WTC11 (cell line): ENCODE data around the gene ITGA5. TPM values are rescaled to one million over a fixed set of nuclear protein-coding genes. Genes with fewer than 3 reads are reported as not detected.

ENCODE experiments used
- ATAC-seq: fragments of 200-7000 bp; cut with Tn5 transposase; 2 replicates; pipeline ENCODE4 v1.10.0; 2021; ENCODE audit warnings: mild to moderate bottlenecking, moderate library complexity
- CTCF ChIA-PET: fragments of 300-600 bp; sonication (Branson Sonifier 250); formaldehyde crosslinking; loops from one replicate; lab custom pipeline; 2021; ENCODE audit warnings: antibody characterized with exemption; lab: Charles Lee
- POLR2A ChIA-PET: fragments of 350-600 bp; sonication (Branson Sonifier 250); formaldehyde crosslinking; loops from one replicate; lab custom pipeline; 2021; ENCODE audit warnings: antibody characterized with exemption; lab: Charles Lee
- DNase-seq: peaks from one replicate; pipeline ENCODE4 v3.0.0; 2021; ENCODE audit warnings: low spot score
- H3K27ac Mint-ChIP-seq: 2 replicates; pipeline ENCODE4 v1.8.0; 2021; ENCODE audit warnings: mixed read lengths
- H3K27me3 Mint-ChIP-seq: 2 replicates; pipeline ENCODE4 v1.8.0; 2021; ENCODE audit warnings: low read depth, mild to moderate bottlenecking, moderate library complexity, mixed read lengths
- H3K36me3 Mint-ChIP-seq: 2 replicates; pipeline ENCODE4 v1.8.0; 2021; ENCODE audit warnings: mixed read lengths
- H3K4me1 Mint-ChIP-seq: 2 replicates; pipeline ENCODE4 v1.8.0; 2022; ENCODE audit warnings: mixed read lengths
- H3K4me3 Mint-ChIP-seq: 2 replicates; pipeline ENCODE4 v1.8.0; 2021; ENCODE audit warnings: mild to moderate bottlenecking, moderate library complexity, mixed read lengths
- H3K9me3 Mint-ChIP-seq: 2 replicates; pipeline ENCODE4 v1.8.0; 2021; ENCODE audit warnings: mixed read lengths
- ELF4 ChIP-seq: sonication (generic); formaldehyde crosslinking; IDR thresholded peaks from 2 replicates; pipeline ENCODE4 v1.8.1; 2022; ENCODE audit warnings: low read depth, mild to moderate bottlenecking, moderate library complexity, missing genetic modification reagents
- FOXJ3 ChIP-seq: sonication (generic); formaldehyde crosslinking; IDR thresholded peaks from 2 replicates; pipeline ENCODE4 v1.9.0; 2021; ENCODE audit warnings: missing genetic modification reagents, mild to moderate bottlenecking, borderline replicate concordance
- JUN ChIP-seq: sonication (generic); formaldehyde crosslinking; IDR thresholded peaks from 2 replicates; pipeline ENCODE4 v1.8.0; 2023; ENCODE audit warnings: mild to moderate bottlenecking, missing genetic modification reagents
- KAT7 ChIP-seq: sonication (generic); formaldehyde crosslinking; IDR thresholded peaks from 2 replicates; pipeline ENCODE4 v1.8.1; 2023; ENCODE audit warnings: missing genetic modification reagents, mild to moderate bottlenecking, borderline replicate concordance
- MYBL2 ChIP-seq: sonication (generic); formaldehyde crosslinking; IDR thresholded peaks from 2 replicates; pipeline ENCODE4 v1.8.1; 2023; ENCODE audit warnings: mild to moderate bottlenecking, moderate library complexity, missing genetic modification reagents
- NFATC4 ChIP-seq: fragments of 250-450 bp; sonication (Bioruptor Pico); IDR thresholded peaks from 2 replicates; pipeline ENCODE4 v1.9.0; 2021; ENCODE audit warnings: mild to moderate bottlenecking
- NFYB ChIP-seq: sonication (generic); formaldehyde crosslinking; conservative IDR thresholded peaks from 2 replicates; pipeline ENCODE4 v1.8.0; 2022; ENCODE audit warnings: low read depth, missing genetic modification reagents
- NR2C2 ChIP-seq: sonication (generic); formaldehyde crosslinking; IDR thresholded peaks from 2 replicates; pipeline ENCODE4 v1.8.0; 2022; ENCODE audit warnings: mild to moderate bottlenecking, missing genetic modification reagents
- SMAD3 ChIP-seq: sonication (generic); formaldehyde crosslinking; IDR thresholded peaks from 2 replicates; pipeline ENCODE4 v1.8.0; 2022; ENCODE audit warnings: missing genetic modification reagents, mild to moderate bottlenecking, borderline replicate concordance
- SP1 ChIP-seq: sonication (generic); formaldehyde crosslinking; conservative IDR thresholded peaks from 2 replicates; pipeline ENCODE4 v1.8.1; 2022; ENCODE audit warnings: missing genetic modification reagents
- TEAD4 ChIP-seq: sonication (generic); formaldehyde crosslinking; IDR thresholded peaks from 2 replicates; pipeline ENCODE4 v1.8.0; 2022; ENCODE audit warnings: mild to moderate bottlenecking, missing genetic modification reagents
- ZNF263 ChIP-seq: sonication (generic); formaldehyde crosslinking; IDR thresholded peaks from 2 replicates; pipeline ENCODE4 v1.8.1; 2022; ENCODE audit warnings: low read depth, mild to moderate bottlenecking, moderate library complexity, missing genetic modification reagents
- ZNF317 ChIP-seq: sonication (generic); formaldehyde crosslinking; IDR thresholded peaks from 2 replicates; pipeline ENCODE4 v1.8.1; 2023; ENCODE audit warnings: low read depth, mild to moderate bottlenecking, moderate library complexity, missing genetic modification reagents, borderline replicate concordance
- ZNF423 ChIP-seq: fragments of 250-450 bp; sonication (Bioruptor Pico); IDR thresholded peaks from 2 replicates; pipeline ENCODE4 v2.1.2; 2022; ENCODE audit warnings: mild to moderate bottlenecking, moderate library complexity
- total RNA-seq: library from RNA; stranded (reverse); gene quantifications from 3 replicates; pipeline ENCODE4 v1.2.3, GENCODE V29; 2021
- TF ChIP-seq, protein P1 (sequence below): sonication (generic); formaldehyde crosslinking; IDR thresholded peaks from 2 replicates; pipeline ENCODE4 v1.8.0; 2022; ENCODE audit warnings: missing genetic modification reagents
- TF ChIP-seq, protein P2 (sequence below): sonication (generic); formaldehyde crosslinking; IDR thresholded peaks from 2 replicates; pipeline ENCODE4 v1.8.0; 2022; ENCODE audit warnings: mild to moderate bottlenecking, missing genetic modification reagents
- TF ChIP-seq, protein P3 (sequence below): sonication (generic); formaldehyde crosslinking; IDR thresholded peaks from 2 replicates; pipeline ENCODE4 v1.8.1; 2023; ENCODE audit warnings: mild to moderate bottlenecking, missing genetic modification reagents, moderate library complexity
- TF ChIP-seq, protein P4 (sequence below): sonication (generic); formaldehyde crosslinking; IDR thresholded peaks from 2 replicates; pipeline ENCODE4 v1.8.1; 2023; ENCODE audit warnings: mild to moderate bottlenecking, missing genetic modification reagents
- TF ChIP-seq, protein P5 (sequence below): fragments of 250-450 bp; sonication (Bioruptor Pico); conservative IDR thresholded peaks from 2 replicates; pipeline ENCODE4 v1.9.0; 2021; ENCODE audit warnings: mild to moderate bottlenecking
- TF ChIP-seq, protein P6 (sequence below): sonication (generic); formaldehyde crosslinking; IDR thresholded peaks from 2 replicates; pipeline ENCODE4 v1.8.0; 2022; ENCODE audit warnings: mild to moderate bottlenecking, missing genetic modification reagents

Gene ITGA5
- total RNA-seq, 1 experiment from 2014 or later, result 21.9 TPM

DNA sequence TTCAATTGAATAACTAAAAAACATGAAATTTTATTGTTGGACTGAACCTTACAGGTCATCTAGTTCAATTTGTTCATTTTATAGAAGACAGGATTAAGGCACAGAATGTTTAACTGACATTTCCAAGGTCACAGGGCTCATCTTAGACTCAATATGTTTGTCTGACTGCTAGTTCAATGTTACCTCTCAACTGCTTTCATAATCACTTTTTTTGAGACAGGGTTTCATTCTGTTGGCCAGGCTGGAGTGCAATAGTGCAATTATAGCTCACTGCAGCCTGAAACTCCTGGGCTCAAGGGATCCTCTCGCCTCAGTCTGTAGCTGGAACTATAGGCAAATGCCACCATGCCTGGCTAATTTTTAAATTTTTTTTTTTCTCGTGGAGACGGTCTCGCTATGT, 24.4 kb upstream of the ITGA5 start:
- Mint-ChIP-seq H3K27ac (no peak overlapping the region), H3K4me1 (peaks cover 7% of the 10 kb centered on the region), H3K4me3 (no peak overlapping the region), H3K27me3 (peaks cover 99% of the 10 kb centered on the region), H3K36me3 (no peaks in the 10 kb centered on the region), H3K9me3 (no peaks in the 10 kb centered on the region)
- ChIA-PET POLR2A (interaction anchor here (0.6 kb wide), 1 partner anchor 12 kb away, joined by 3 read pairs; no protein-coding TSS in a partner anchor), CTCF (interaction anchor here (0.7 to 14.2 kb wide), 6 partner anchors 9 to 215 kb away, joined by 3 to 361 read pairs (median 3); no protein-coding TSS in a partner anchor)
- no peak for ATAC-seq
- TF ChIP-seq MYBL2 (CRISPR knock-in tag) (no peak), NFATC4 (CRISPR knock-in tag) (no peak), NFYB (CRISPR knock-in tag) (no peak), ELF4 (CRISPR knock-in tag) (no peak), SMAD3 (CRISPR knock-in tag) (no peak), NR2C2 (CRISPR knock-in tag) (no peak)
- TF ChIP-seq, protein P1, sequence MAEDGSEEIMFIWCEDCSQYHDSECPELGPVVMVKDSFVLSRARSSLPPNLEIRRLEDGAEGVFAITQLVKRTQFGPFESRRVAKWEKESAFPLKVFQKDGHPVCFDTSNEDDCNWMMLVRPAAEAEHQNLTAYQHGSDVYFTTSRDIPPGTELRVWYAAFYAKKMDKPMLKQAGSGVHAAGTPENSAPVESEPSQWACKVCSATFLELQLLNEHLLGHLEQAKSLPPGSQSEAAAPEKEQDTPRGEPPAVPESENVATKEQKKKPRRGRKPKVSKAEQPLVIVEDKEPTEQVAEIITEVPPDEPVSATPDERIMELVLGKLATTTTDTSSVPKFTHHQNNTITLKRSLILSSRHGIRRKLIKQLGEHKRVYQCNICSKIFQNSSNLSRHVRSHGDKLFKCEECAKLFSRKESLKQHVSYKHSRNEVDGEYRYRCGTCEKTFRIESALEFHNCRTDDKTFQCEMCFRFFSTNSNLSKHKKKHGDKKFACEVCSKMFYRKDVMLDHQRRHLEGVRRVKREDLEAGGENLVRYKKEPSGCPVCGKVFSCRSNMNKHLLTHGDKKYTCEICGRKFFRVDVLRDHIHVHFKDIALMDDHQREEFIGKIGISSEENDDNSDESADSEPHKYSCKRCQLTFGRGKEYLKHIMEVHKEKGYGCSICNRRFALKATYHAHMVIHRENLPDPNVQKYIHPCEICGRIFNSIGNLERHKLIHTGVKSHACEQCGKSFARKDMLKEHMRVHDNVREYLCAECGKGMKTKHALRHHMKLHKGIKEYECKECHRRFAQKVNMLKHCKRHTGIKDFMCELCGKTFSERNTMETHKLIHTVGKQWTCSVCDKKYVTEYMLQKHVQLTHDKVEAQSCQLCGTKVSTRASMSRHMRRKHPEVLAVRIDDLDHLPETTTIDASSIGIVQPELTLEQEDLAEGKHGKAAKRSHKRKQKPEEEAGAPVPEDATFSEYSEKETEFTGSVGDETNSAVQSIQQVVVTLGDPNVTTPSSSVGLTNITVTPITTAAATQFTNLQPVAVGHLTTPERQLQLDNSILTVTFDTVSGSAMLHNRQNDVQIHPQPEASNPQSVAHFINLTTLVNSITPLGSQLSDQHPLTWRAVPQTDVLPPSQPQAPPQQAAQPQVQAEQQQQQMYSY (CRISPR knock-in tag), result no peak
- DNase-seq, result no peak

DNA sequence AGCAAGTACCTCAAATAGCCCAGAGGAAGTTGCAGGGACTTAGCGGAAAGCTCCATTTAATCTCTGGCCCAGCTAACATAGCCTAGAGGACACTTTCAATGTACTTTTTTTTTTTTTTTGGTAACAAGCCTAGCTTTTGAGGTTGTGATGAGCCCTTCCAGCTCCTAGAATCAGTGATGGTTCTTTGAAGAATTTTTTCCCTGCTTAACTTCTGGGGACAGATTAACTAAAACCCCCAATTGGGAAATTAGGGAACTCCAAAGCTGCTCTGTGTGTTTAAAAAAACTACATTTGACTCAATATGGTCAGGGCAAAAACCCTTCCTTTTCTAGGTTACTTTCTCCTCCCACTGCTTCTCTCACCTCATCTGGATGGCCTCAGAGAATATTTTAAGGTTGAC, 23.9 kb upstream of the ITGA5 start:
- Mint-ChIP-seq H3K9me3 (no peaks in the 10 kb centered on the region), H3K36me3 (no peaks in the 10 kb centered on the region), H3K4me1 (peaks cover 7% of the 10 kb centered on the region), H3K27ac (no peak overlapping the region), H3K27me3 (peaks cover 99% of the 10 kb centered on the region), H3K4me3 (no peak overlapping the region)
- TF ChIP-seq FOXJ3 (CRISPR knock-in tag) (no peak), TEAD4 (CRISPR knock-in tag) (no peak), ZNF317 (CRISPR knock-in tag) (no peak), KAT7 (CRISPR knock-in tag) (no peak), SP1 (CRISPR knock-in tag) (no peak), ZNF423 (CRISPR knock-in tag) (no peak), NR2C2 (CRISPR knock-in tag) (no peak)
- TF ChIP-seq, protein P2, sequence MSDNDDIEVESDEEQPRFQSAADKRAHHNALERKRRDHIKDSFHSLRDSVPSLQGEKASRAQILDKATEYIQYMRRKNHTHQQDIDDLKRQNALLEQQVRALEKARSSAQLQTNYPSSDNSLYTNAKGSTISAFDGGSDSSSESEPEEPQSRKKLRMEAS (CRISPR knock-in tag), result no peak
- TF ChIP-seq, protein P3, sequence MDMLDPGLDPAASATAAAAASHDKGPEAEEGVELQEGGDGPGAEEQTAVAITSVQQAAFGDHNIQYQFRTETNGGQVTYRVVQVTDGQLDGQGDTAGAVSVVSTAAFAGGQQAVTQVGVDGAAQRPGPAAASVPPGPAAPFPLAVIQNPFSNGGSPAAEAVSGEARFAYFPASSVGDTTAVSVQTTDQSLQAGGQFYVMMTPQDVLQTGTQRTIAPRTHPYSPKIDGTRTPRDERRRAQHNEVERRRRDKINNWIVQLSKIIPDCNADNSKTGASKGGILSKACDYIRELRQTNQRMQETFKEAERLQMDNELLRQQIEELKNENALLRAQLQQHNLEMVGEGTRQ (CRISPR knock-in tag), result no peak
- TF ChIP-seq, protein P4, sequence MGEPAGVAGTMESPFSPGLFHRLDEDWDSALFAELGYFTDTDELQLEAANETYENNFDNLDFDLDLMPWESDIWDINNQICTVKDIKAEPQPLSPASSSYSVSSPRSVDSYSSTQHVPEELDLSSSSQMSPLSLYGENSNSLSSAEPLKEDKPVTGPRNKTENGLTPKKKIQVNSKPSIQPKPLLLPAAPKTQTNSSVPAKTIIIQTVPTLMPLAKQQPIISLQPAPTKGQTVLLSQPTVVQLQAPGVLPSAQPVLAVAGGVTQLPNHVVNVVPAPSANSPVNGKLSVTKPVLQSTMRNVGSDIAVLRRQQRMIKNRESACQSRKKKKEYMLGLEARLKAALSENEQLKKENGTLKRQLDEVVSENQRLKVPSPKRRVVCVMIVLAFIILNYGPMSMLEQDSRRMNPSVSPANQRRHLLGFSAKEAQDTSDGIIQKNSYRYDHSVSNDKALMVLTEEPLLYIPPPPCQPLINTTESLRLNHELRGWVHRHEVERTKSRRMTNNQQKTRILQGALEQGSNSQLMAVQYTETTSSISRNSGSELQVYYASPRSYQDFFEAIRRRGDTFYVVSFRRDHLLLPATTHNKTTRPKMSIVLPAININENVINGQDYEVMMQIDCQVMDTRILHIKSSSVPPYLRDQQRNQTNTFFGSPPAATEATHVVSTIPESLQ, result no peak
- ChIA-PET CTCF (interaction anchor here (0.7 to 14.2 kb wide), 8 partner anchors 9 to 242 kb away, joined by 3 to 361 read pairs (median 3); no protein-coding TSS in a partner anchor), POLR2A (no interaction called here)
- no peak for ATAC-seq
- no peak for DNase-seq

DNA sequence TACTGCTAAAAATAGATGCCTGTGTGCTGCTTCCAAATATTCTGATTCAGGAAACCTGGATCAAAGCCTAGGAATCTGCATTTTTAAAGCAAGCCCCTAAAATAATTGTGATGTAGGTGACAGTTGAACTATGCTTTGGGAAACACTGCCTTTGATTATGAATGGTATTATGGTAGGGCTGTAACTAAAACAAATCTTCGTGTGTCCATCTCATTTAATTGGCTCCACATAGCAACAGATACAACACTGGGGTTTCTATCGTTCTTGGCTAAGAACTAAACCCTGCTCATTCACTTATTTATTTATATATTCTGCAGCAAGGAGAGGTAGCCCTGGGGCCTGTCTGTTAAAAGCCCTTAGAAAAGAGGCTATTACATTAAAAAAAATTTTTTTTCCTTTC, 23.0 kb upstream of the ITGA5 start:
- no peak overlapping the region for H3K4me3 Mint-ChIP-seq
- POLR2A ChIA-PET, result no interaction called here
- DNase-seq, result no peak
- peaks cover 99% of the 10 kb centered on the region for H3K27me3 Mint-ChIP-seq
- CTCF ChIA-PET, result interaction anchor here (1.4 to 14.2 kb wide), 3 partner anchors 41 to 85 kb away, joined by 3 to 361 read pairs (median 6); no protein-coding TSS in a partner anchor
- H3K4me1 Mint-ChIP-seq, result peaks cover 7% of the 10 kb centered on the region
- no peaks in the 10 kb centered on the region for H3K9me3 Mint-ChIP-seq
- ATAC-seq, result no peak
- no peaks in the 10 kb centered on the region for H3K36me3 Mint-ChIP-seq
- no peak overlapping the region for H3K27ac Mint-ChIP-seq
- TF ChIP-seq JUN (CRISPR knock-in tag) (no peak), ZNF317 (CRISPR knock-in tag) (no peak), ZNF263 (CRISPR knock-in tag) (no peak)
- TF ChIP-seq, protein P5, sequence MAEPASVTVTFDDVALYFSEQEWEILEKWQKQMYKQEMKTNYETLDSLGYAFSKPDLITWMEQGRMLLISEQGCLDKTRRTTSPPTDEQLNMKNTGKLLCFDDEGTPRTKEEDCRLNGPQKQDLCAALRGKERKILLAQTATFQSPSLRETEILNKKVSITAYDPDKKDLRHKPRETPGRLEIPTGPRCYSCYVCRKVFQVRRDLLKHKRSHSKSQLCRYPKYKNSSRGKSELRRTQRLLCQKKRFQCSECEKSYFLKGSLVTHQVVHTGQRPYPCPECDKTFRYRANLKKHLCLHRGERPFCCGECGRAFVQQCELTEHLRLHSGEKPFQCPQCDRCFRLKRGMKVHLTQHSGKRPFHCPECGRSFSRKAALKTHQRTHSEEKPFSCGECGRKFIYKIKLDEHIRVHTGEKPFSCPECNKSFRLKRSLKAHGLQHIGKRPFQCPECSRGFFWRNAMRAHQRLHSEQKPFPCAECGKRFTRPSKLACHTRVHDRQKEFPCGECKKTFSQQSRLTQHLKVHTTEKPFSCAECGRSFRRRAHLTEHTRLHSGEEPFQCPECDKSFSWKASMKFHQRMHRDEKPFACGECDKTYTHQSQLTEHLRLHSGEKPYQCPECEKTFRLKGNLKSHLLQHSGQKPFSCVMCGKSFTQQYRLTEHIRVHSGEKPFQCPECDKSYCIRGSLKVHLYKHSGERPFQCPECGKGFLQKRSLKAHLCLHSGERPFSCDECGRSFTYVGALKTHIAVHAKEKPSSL (CRISPR knock-in tag), result no peak
- TF ChIP-seq, protein P3 (CRISPR knock-in tag), result no peak
- TF ChIP-seq, protein P6, sequence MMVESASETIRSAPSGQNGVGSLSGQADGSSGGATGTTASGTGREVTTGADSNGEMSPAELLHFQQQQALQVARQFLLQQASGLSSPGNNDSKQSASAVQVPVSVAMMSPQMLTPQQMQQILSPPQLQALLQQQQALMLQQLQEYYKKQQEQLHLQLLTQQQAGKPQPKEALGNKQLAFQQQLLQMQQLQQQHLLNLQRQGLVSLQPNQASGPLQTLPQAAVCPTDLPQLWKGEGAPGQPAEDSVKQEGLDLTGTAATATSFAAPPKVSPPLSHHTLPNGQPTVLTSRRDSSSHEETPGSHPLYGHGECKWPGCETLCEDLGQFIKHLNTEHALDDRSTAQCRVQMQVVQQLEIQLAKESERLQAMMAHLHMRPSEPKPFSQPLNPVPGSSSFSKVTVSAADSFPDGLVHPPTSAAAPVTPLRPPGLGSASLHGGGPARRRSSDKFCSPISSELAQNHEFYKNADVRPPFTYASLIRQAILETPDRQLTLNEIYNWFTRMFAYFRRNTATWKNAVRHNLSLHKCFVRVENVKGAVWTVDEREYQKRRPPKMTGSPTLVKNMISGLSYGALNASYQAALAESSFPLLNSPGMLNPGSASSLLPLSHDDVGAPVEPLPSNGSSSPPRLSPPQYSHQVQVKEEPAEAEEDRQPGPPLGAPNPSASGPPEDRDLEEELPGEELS, result no peak
